GM21528 (cell line): ENCODE measurements around the gene ACAD8.
"Not testable (repeated sequence)": the region's sequence is repeated elsewhere in the genome, so short reads cannot be mapped to it uniquely, and the experiment has no call there.

Experiments used
- ATAC-seq: cut with Tn5 transposase; IDR thresholded peaks from one replicate; pipeline ENCODE4 v1.9.1; 2021; ENCODE audit warnings: mild to moderate bottlenecking, moderate library complexity; ENCODE audit not compliant: unreplicated experiment, low FRiP score

The ACAD8 gene

GRCh38 chr11:134284349-134284748 is 31.0 kb downstream of the ACAD8 start:
- not testable (repeated sequence) for ATAC-seq

DNA sequence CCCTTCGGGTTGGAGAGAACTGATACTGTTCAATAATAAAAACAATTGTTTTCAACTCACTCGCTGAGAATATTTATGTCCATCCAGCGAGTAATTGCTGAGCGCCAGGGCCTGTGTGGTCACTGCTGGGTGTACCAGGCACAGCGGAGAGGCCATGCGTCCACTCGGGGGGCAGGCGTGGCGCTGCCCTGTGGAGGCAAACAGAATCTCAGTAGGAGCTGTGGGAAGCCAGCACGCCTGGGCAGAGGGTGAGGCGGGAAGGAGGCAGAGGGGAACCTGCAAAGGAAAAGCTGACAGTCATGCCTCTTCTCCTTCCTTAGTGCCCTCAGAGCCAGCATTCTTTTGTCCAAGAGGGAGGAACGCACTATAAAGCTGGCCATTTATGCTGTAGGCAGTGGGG is 34.2 kb downstream of the ACAD8 start:
- ATAC-seq: no peak

- no peak for ATAC-seq
Observed at GRCh38 chr11:134288486-134288885, 35.1 kb downstream of the ACAD8 start.

DNA sequence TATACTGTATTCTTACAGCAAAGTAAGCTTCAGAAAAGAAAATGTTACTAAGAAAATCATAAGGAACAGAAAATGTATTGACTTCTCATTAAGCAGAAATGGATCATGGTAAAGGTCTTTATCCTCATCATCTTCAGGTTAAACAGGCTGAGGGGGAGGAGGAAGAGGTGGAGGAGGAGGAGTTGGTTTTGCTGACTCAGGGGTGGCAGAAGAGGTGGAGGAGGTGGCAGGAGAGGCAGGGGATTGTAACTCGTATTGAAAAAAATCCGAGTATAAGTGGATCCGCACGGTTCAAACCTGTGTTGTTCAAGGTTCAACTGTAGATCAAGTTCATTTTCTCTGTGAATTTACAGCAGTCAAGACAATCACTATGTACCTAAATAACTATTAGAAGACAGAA is 35.8 kb downstream of the ACAD8 start:
- ATAC-seq: no peak

DNA sequence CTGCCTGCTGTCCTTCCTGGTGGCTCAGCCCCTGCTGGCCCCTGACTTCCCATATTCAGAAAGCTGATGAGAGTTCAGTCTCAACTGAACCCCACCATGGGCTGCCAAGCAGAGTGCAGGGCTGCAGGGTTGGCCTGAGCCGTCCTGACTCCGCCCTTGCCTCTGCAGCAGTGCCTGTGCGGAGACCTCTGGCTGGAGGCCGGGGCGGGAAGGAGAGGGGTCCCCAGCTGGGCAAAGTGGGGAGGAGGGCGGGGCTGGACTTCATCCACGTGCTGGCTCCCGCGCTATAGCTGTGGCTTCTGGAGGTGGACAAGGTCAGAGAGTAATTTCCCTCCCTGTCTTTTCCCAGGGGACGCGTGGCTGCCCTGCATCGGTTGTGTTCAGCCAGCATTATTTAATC is 36.4 kb downstream of the ACAD8 start:
- ATAC-seq: no peak

DNA sequence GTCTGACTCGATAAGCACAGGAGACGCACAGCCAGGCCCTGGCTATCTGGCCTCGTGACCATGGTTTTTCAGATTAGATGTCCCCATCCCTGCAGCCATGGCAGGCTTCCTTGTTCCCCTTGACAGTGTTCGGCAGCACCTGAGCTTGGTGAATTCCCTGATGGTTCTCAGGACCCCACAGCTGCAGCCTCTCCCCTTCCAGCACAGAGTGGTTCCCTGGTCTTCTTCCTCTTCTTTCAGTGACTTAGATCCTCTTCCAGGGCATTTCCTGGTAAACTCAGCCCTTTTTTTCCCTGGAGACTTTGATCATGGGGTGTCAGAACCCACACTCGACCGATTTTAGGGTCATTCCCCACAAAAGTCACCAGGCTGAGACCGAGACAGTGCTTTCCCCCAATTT is 37.3 kb downstream of the ACAD8 start:
- ATAC-seq: no peak

DNA sequence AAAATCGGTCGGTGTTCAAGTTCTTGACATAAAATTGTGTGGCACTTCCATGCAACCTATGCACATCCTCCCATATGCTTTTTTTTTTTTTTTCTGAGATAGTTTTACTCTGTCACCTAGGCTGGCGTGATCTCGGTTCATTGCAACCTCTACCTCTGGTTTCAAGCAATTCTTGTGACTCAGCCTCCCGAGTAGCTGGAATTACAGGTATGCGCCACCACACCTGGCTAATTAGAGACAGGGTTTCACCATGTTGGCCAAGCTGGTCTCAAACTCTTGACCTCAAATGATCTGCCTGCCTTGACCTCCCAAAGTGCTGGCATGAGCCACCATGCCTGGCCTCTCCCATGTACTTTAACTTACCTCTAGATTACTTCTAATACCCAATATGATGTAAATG is 37.8 kb downstream of the ACAD8 start:
- ATAC-seq: no peak

- no peak for ATAC-seq
Observed at GRCh38 chr11:134292661-134293060, 39.3 kb downstream of the ACAD8 start.

- ATAC-seq: no peak
Observed at GRCh38 chr11:134293119-134294113, 40.0 kb downstream of the ACAD8 start.

DNA sequence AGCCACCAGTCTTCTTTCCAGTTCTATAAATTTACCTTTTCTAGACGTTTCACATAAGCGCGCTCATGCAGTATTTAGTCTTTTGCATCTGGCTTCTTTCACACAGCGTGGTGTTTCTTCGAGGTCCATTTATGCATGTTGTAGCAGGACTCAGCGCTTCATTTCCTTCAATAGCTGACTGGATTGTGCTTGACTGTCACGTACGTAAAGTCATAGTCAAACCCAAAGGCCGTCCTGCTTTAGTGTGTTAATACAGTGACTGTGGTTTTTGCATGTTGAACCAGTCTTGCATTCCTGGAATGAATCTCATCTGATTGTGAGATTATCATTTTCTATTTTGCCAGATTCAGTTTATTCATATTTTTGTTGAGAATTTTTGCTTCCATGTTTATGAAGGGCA is 41.3 kb downstream of the ACAD8 start:
- no peak for ATAC-seq

DNA sequence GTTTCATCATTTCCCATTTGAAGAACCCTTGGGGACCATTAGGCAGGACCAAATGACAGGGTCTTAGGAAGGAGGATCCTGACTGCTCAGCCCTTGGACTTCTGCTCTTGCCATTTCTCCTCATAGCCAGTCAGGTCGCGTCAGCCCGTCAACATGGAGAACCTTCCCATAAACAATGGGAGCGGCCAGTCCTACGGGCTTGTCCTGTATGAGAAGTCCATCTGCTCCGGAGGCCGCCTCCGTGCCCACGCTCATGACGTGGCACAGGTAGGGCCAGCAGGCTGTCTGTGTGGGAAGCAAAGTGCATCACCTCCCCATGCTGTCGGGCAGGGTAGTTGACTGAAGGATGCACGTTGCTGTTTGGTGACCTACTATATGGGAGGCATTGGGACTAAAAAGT is 58.9 kb downstream of the ACAD8 start:
- ATAC-seq: no peak

DNA sequence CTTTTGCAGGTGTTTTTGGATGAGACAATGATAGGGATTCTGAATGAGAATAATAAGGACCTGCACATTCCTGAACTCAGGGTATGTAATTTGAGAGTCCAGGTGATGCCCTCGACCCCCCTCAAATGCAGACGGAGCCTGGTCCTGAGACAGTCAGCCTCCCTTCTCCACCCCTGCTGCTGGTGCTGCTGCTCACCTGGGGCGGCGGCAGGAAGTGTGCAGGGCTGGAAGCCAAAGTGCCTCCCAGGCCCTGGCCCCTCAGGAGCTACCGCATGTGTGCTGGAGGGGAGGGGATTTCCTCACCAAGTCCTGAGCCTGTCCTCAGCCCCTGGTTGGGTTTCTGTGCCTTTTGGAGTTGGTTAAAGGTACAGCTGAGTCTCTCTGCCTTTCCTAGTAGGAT is 59.4 kb downstream of the ACAD8 start:
- ATAC-seq: no peak

GRCh38 chr11:134313379-134313778 is 60.0 kb downstream of the ACAD8 start:
- ATAC-seq: no peak

- ATAC-seq: no peak
Observed at GRCh38 chr11:134313821-134314607, 60.6 kb downstream of the ACAD8 start.
